Tibial artery (tissue), 4 donors: Measurements from ENCODE around the gene SRP72.

Source experiments
- DNase-seq, 2 donors: peaks; one replicate each; pipeline ENCODE4 v3.0.0-alpha.2; 2019
- H3K27ac ChIP-seq, 2 donors: fragments of 200-600 bp; sonication (generic) in 1 of 2; 1 replicate in 1 of 2; 2 replicates in 1 of 2; pipeline ENCODE4 v1.5.1; 2018 to 2019; ENCODE audit warnings: mild to moderate bottlenecking in 1 of 2
- H3K27me3 ChIP-seq, 2 donors: fragments of 200-600 bp; sonication (generic) in 1 of 2; one replicate each; pipeline versions ENCODE4 v1.5.1 to v1.6.0; 2016 to 2019
- H3K36me3 ChIP-seq, 3 donors: fragments of 200-600 bp; sonication (generic) in 2 of 3; one replicate each; pipeline ENCODE4 v1.5.1; 2016 to 2019; ENCODE audit warnings: mild to moderate bottlenecking in 2 of 3
- H3K4me1 ChIP-seq, 4 donors: fragments of 200-600 bp; sonication (generic) in 2 of 4; 1 replicate in 3 of 4; 2 replicates in 1 of 4; pipeline ENCODE4 v1.5.1; 2016 to 2019
- H3K4me3 ChIP-seq, 2 donors: fragments of 200-600 bp; sonication (generic) in 1 of 2; 1 replicate in 1 of 2; 2 replicates in 1 of 2; pipeline ENCODE4 v1.5.1; 2018 to 2019; ENCODE audit warnings: mild to moderate bottlenecking in 2 of 2
- H3K9me3 ChIP-seq, 3 donors: fragments of 200-600 bp; sonication (generic) in 1 of 3; one replicate each; pipeline ENCODE4 v1.5.1; 2016 to 2019
- intact Hi-C: fragments of 100-400 bp; cut with DNase I; formaldehyde crosslinking; loops from one replicate; pipeline ENCODE4 v1.15.0; 2023; ENCODE audit warnings: low total_unique reads
- TF ChIP-seq, protein P1 (sequence below), 2 experiments: fragments of 200-600 bp in 1 of 2; fragments of 450-650 bp in 1 of 2; IDR thresholded peaks; one replicate each; pipeline ENCODE4 v1.5.1; 2017 to 2019; ENCODE audit warnings: antibody characterized with exemption in 2 of 2, mild to moderate bottlenecking in 1 of 2, moderate library complexity in 1 of 2

The SRP72 gene

DNA sequence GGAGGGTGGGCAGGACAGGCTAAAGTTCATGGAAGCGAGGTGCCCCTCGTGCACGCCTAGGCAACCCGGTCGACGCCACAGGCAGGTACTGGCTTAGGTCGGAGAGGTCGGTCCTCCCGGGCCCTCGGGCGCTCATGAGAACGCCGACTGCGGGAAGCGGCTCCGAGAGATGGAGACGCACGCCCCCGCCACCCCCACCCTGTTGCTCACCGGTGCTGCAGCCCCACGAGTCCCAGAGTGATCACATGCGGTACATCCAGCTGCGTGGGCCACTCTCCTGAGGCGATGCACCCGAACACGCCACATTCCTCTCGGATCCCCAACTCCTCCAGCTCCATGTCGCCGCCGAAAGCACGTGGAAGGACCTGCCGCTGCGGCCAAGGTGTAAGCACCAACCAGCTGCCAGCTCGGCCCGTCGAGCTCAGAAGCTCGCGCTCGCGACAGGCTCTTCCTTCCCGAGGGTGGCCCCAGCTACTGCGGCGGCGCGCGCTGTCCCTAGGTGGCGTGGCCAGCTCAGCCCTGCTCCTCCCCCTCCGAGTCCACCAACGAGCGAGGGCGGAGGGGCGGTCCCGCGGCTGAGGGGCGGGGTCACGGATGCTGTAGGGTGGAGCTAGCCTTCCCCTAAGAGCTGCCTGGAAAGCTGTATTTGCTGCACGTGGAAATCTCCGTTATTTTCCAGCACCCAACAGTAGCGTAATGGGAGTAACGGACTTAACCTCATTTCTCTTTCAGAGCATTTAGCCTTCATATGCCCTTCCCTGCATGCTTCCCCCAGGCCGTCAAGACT, 32.1 kb upstream of the SRP72 start, which contains the start of gene PPAT:
TSS of gene PPAT (minus strand) at position 476 of the 787 bp plus-strand sequence. CDS start at position 338, 138 bp downstream.
- intact Hi-C loops: loop anchor here (2.0 to 10.0 kb wide), 2 partner anchors 31 to 359 kb away; partner anchors contain the start of gene SRP72
- Histone ChIP-seq H3K4me3 (peak within 1 kb of the TSS; percentile 80 to 82), H3K4me1 (peaks cover 0 to 22% (median 10%) of the 10 kb centered on the region in 4 donors), H3K9me3 (no peaks in the 10 kb centered on the region), H3K27me3 (no peaks in the 10 kb centered on the region), H3K27ac (peak within 1 kb of the TSS; percentile 84 to 92), H3K36me3 (no peaks in the 10 kb centered on the region)
- TF ChIP-seq, protein P1, sequence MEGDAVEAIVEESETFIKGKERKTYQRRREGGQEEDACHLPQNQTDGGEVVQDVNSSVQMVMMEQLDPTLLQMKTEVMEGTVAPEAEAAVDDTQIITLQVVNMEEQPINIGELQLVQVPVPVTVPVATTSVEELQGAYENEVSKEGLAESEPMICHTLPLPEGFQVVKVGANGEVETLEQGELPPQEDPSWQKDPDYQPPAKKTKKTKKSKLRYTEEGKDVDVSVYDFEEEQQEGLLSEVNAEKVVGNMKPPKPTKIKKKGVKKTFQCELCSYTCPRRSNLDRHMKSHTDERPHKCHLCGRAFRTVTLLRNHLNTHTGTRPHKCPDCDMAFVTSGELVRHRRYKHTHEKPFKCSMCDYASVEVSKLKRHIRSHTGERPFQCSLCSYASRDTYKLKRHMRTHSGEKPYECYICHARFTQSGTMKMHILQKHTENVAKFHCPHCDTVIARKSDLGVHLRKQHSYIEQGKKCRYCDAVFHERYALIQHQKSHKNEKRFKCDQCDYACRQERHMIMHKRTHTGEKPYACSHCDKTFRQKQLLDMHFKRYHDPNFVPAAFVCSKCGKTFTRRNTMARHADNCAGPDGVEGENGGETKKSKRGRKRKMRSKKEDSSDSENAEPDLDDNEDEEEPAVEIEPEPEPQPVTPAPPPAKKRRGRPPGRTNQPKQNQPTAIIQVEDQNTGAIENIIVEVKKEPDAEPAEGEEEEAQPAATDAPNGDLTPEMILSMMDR (IDR thresholded peaks at IDR 0.05): peak in 1 of 2 experiments; percentile 46
- peak; percentile 97 to 99 for DNase-seq

DNA sequence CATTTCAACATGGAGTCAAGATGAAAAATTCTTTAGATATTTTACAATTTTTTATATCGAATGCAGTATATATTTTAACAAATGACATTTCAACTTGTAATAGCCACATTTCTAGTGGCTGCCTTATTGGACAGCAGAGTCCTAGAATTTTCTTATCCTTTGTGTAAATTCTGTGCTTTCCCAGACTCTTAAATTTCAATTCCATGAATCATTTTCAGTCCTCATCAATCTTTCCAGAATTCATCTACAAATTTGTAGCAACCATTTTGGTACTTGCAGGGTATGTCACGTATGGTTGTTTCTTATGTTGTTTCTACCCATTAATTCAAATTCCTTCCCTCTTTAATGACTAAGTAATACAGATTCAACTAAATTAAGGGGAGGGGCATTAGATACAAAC, 28.7 kb upstream of the SRP72 start:
- no peak for DNase-seq
- Histone ChIP-seq H3K27me3 (no peaks in the 10 kb centered on the region), H3K9me3 (no peaks in the 10 kb centered on the region), H3K36me3 (peaks cover 0 to 9% (median 0%) of the 10 kb centered on the region in 3 donors), H3K4me1 (peaks cover 0 to 22% (median 9%) of the 10 kb centered on the region in 4 donors), H3K4me3 (no peak overlapping the region), H3K27ac (no peak overlapping the region)
- TF ChIP-seq, protein P1 (IDR thresholded peaks at IDR 0.05): no peak
- intact Hi-C loops: loop anchor here (10.0 kb wide), 1 partner anchor 356 kb away; no protein-coding TSS in a partner anchor

DNA sequence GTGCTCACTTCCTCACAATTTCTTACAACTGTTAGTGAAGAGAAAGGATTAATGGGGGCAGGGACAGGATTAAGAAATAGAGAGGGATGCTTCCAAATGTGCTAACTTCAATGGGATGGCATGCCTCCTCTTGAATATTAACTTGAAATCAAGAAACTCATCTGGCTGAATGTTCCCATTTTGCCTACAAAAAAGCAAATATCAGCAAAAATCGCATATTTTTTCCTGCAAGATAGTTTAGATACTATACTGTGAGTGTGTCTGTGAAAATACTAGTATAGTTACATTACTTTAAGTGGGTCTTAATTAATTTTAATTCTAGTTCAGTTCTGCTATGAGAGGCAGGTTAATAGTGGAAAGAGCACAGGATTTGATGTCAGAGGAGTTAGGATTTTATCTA, 26.4 kb upstream of the SRP72 start:
- Histone ChIP-seq H3K27ac (no peak overlapping the region), H3K27me3 (no peaks in the 10 kb centered on the region), H3K36me3 (peaks cover 0 to 9% (median 0%) of the 10 kb centered on the region in 3 donors), H3K4me1 (peaks cover 0 to 9% (median 2%) of the 10 kb centered on the region in 4 donors), H3K4me3 (no peak overlapping the region), H3K9me3 (no peaks in the 10 kb centered on the region)
- TF ChIP-seq, protein P1 (IDR thresholded peaks at IDR 0.05): no peak
- DNase-seq: no peak
- intact Hi-C loops: no loop called here

DNA sequence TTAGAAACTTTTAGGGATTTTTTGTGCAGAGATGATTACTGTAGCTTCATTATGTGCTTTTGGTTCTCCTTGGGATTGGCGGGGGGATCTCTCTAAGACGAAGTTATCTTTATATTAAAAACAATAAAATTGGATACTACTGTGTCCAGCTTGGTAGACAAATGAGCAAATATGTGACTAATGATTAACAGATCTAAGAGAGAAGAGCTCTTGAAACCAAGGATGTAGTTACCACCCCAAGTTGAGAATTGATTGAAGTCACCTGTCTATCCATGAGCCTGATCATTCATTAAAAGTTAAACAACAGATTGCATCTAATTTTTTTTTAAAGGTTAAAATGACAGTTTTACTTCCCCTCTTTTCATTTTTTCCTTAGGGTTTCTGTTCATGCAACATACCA, 22.7 kb upstream of the SRP72 start:
- H3K4me1 ChIP-seq: no peaks in the 10 kb centered on the region
- no peaks in the 10 kb centered on the region for H3K27me3 ChIP-seq
- no peak for DNase-seq
- no peak overlapping the region for H3K27ac ChIP-seq
- TF ChIP-seq, protein P1 (IDR thresholded peaks at IDR 0.05): no peak
- intact Hi-C loops: no loop called here
- no peak overlapping the region for H3K4me3 ChIP-seq
- peaks cover 8 to 28% (median 12%) of the 10 kb centered on the region in 3 donors for H3K36me3 ChIP-seq
- no peaks in the 10 kb centered on the region for H3K9me3 ChIP-seq

DNA sequence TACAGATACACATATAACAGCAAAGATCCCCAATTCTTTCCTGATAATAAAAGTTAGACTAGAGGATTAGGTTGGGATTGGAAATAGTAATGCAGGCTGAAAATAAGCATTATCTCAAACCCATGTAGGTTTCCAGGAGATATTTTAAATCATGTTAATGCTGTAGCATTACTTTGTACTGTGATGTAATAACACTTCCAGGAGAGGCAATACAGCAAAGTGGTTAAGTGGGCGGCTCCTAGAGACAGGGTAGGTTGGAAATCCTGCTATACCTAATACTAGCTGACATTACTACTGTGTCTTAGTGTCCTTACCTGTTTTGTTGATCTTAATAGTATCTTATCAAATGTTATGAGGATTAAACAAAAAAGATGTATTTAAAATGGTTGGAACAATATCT, 21.7 kb upstream of the SRP72 start:
- H3K36me3 ChIP-seq: peaks cover 8 to 38% (median 12%) of the 10 kb centered on the region in 3 donors
- intact Hi-C loops: no loop called here
- no peaks in the 10 kb centered on the region for H3K9me3 ChIP-seq
- no peaks in the 10 kb centered on the region for H3K27me3 ChIP-seq
- TF ChIP-seq, protein P1 (IDR thresholded peaks at IDR 0.05): no peak
- H3K27ac ChIP-seq: no peak overlapping the region
- H3K4me3 ChIP-seq: no peak overlapping the region
- DNase-seq: no peak
- H3K4me1 ChIP-seq: no peaks in the 10 kb centered on the region
